Measurements from ENCODE around the gene ICE1. TPM values are rescaled to one million over a fixed set of nuclear protein-coding genes. Genes with fewer than 3 reads are reported as not detected.
A peak's percentile ranks its signal among the peaks of the same experiment; 100 is the strongest.

Gene ICE1
- total RNA-seq, 1 donor from 2014 or later = 27.0 TPM

- Mint-ChIP-seq H3K4me3 (ENCODE audit: unreplicated experiment) (no peak overlapping the region), H3K27me3 (ENCODE audit: unreplicated experiment) (no peaks in the 10 kb centered on the region), H3K36me3 (ENCODE audit: unreplicated experiment) (peaks cover 2% of the 10 kb centered on the region), H3K9me3 (ENCODE audit: unreplicated experiment) (no peaks in the 10 kb centered on the region), H3K4me1 (ENCODE audit: unreplicated experiment) (peaks cover 24% of the 10 kb centered on the region), H3K27ac (ENCODE audit: unreplicated experiment) (no peak overlapping the region)
- no peak for TF ChIP-seq CTCF (IDR thresholded peaks at IDR 0.05)
- no peak for DNase-seq (ENCODE audit: extremely low spot score, unreplicated experiment)
These were observed 5.7 kb upstream of the ICE1 start for GRCh38 chr5:5416733-5417132.

GRCh38 chr5:5418006-5418405 lies 4.5 kb upstream of the ICE1 start:
- peaks cover 28% of the 10 kb centered on the region for H3K4me1 Mint-ChIP-seq (ENCODE audit: unreplicated experiment)
- H3K9me3 Mint-ChIP-seq (ENCODE audit: unreplicated experiment) = no peaks in the 10 kb centered on the region
- no peak overlapping the region for H3K4me3 Mint-ChIP-seq (ENCODE audit: unreplicated experiment)
- no peak overlapping the region for H3K27ac Mint-ChIP-seq (ENCODE audit: unreplicated experiment)
- TF ChIP-seq CTCF (IDR thresholded peaks at IDR 0.05) = no peak
- H3K36me3 Mint-ChIP-seq (ENCODE audit: unreplicated experiment) = peaks cover 2% of the 10 kb centered on the region
- no peaks in the 10 kb centered on the region for H3K27me3 Mint-ChIP-seq (ENCODE audit: unreplicated experiment)
- DNase-seq (ENCODE audit: extremely low spot score, unreplicated experiment) = no peak

GRCh38 chr5:5418764-5419163 lies 3.7 kb upstream of the ICE1 start:
- Mint-ChIP-seq H3K27me3 (ENCODE audit: unreplicated experiment) (no peaks in the 10 kb centered on the region), H3K9me3 (ENCODE audit: unreplicated experiment) (no peaks in the 10 kb centered on the region), H3K4me1 (ENCODE audit: unreplicated experiment) (peaks cover 28% of the 10 kb centered on the region), H3K36me3 (ENCODE audit: unreplicated experiment) (peaks cover 2% of the 10 kb centered on the region), H3K4me3 (ENCODE audit: unreplicated experiment) (no peak overlapping the region), H3K27ac (ENCODE audit: unreplicated experiment) (no peak overlapping the region)
- no peak for DNase-seq (ENCODE audit: extremely low spot score, unreplicated experiment)
- TF ChIP-seq CTCF (IDR thresholded peaks at IDR 0.05) = no peak

- Mint-ChIP-seq H3K9me3 (ENCODE audit: unreplicated experiment) (no peaks in the 10 kb centered on the region), H3K36me3 (ENCODE audit: unreplicated experiment) (peaks cover 2% of the 10 kb centered on the region), H3K27ac (ENCODE audit: unreplicated experiment) (peak overlapping the region; percentile 73), H3K27me3 (ENCODE audit: unreplicated experiment) (no peaks in the 10 kb centered on the region), H3K4me1 (ENCODE audit: unreplicated experiment) (peaks cover 28% of the 10 kb centered on the region), H3K4me3 (ENCODE audit: unreplicated experiment) (peak overlapping the region; percentile 57)
- DNase-seq (ENCODE audit: extremely low spot score, unreplicated experiment) = no peak
- peak; percentile 80 for TF ChIP-seq CTCF (IDR thresholded peaks at IDR 0.05)
These were observed 2.9 kb upstream of the ICE1 start for GRCh38 chr5:5419291-5420210.

- no peaks in the 10 kb centered on the region for H3K9me3 Mint-ChIP-seq (ENCODE audit: unreplicated experiment)
- no peak overlapping the region for H3K27ac Mint-ChIP-seq (ENCODE audit: unreplicated experiment)
- TF ChIP-seq CTCF (IDR thresholded peaks at IDR 0.05) = no peak
- H3K4me1 Mint-ChIP-seq (ENCODE audit: unreplicated experiment) = peaks cover 28% of the 10 kb centered on the region
- H3K27me3 Mint-ChIP-seq (ENCODE audit: unreplicated experiment) = no peaks in the 10 kb centered on the region
- no peak for DNase-seq (ENCODE audit: extremely low spot score, unreplicated experiment)
- peak overlapping the region; percentile 14 for H3K4me3 Mint-ChIP-seq (ENCODE audit: unreplicated experiment)
- H3K36me3 Mint-ChIP-seq (ENCODE audit: unreplicated experiment) = peaks cover 2% of the 10 kb centered on the region
These were observed 2.2 kb upstream of the ICE1 start for GRCh38 chr5:5420251-5420650.
